Body of pancreas (tissue), 4 donors: ENCODE measurements around the gene COP1. TPM values are rescaled to one million over a fixed set of nuclear protein-coding genes. Genes with fewer than 3 reads are reported as not detected.

ENCODE experiments used
- ATAC-seq: fragments of 150-250 bp; one replicate; pipeline ENCODE4 v1.9.1; 2016
- DNase-seq, 4 donors: peaks; one replicate each; pipeline ENCODE4 v3.0.0-alpha.2; 2019
- H3K27ac ChIP-seq, 4 donors: fragments of 200-600 bp; sonication (generic); 1 replicate in 3 of 4; 2 replicates in 1 of 4; pipeline versions ENCODE4 v1.5.1 to v1.6.1; 2016 to 2019; ENCODE audit warnings: mild to moderate bottlenecking in 1 of 4, mixed read lengths in 1 of 4, moderate library complexity in 1 of 4
- H3K27me3 ChIP-seq, 2 donors: fragments of 200-600 bp; sonication (generic); one replicate each; pipeline ENCODE4 v1.6.0; 2016; ENCODE audit warnings: mild to moderate bottlenecking in 1 of 2
- H3K36me3 ChIP-seq, 2 donors: fragments of 200-600 bp; sonication (generic); replicated peaks in 1 of 2; 2 replicates each; pipeline ENCODE4 v1.5.1; 2016; ENCODE audit warnings: low read depth in 2 of 2; ENCODE audit not compliant: insufficient read depth in 1 of 2
- H3K4me1 ChIP-seq: fragments of 200-600 bp; sonication (generic); one replicate; pipeline ENCODE4 v1.6.0; 2016
- H3K4me3 ChIP-seq, 2 donors: fragments of 200-600 bp; sonication (generic); 1 replicate in 1 of 2; 2 replicates in 1 of 2; pipeline ENCODE4 v1.5.1; 2016 to 2019
- H3K9me3 ChIP-seq, 3 donors: fragments of 200-600 bp; sonication (generic); 1 replicate in 2 of 3; 2 replicates in 1 of 3; pipeline ENCODE4 v1.5.1; 2016
- CTCF ChIP-seq, 7 experiments: fragments of 450-650 bp in 4 of 7; fragments of 200-600 bp in 3 of 7; sonication (generic) in 3 of 7; IDR thresholded peaks; one replicate each; pipeline ENCODE4 v1.5.1; 2016 to 2019; ENCODE audit warnings: antibody characterized with exemption in 7 of 7
- POLR2A ChIP-seq, 3 donors: fragments of 450-650 bp; IDR thresholded peaks; one replicate each; pipeline ENCODE4 v1.6.1; 2016; ENCODE audit warnings: antibody characterized with exemption in 3 of 3, mild to moderate bottlenecking in 2 of 3
- WGBS, 2 donors: methylation state at CpG; one replicate each; pipeline ENCODE4 v1.1.5; 2017; 5-methylcytosine and 5-hydroxymethylcytosine counted together
- intact Hi-C: fragments of 100-400 bp; cut with DNase I; formaldehyde crosslinking; loops from one replicate; pipeline ENCODE4 v1.15.1; 2023
- total RNA-seq, 2 donors: library from RNA; depleted of rRNA; stranded (reverse); fragments of >200 nt; gene quantifications; one replicate each; pipeline ENCODE4 v1.1.0, GENCODE V29; 2016

Gene COP1
- total RNA-seq, 2 donors from 2014 or later: 36.6 to 45.8 TPM

DNA sequence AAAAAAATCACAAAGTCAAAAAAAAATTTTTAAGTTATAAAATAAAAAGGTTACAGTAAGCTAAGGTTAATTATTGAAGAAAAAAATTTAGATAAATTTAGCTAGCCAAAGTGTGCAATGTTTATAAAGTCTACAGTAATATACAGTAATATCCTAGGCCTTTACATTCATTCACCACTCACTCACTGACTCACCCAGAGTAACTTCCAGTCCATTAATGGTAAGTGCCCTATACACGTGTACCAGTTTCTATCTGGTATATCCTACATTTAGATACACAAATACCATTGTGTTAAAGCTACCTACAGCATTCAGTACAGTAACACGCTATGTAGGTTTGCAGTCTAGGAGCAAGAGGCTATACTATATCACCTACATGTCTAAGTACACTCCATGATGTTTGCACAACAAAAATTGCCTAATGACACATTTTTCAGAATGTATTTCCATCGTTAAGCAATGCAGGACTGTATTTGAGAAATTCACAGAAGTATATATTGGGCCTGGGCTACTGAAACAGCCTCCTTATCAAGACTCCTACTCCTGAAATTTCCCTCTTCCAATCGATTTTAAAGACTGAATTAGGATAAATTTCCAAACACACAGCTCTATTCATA is 155.1 kb downstream of the COP1 start:
- no peaks in the 10 kb centered on the region for H3K36me3 ChIP-seq
- no peak for ATAC-seq
- no peaks in the 10 kb centered on the region for H3K27me3 ChIP-seq
- WGBS, 2 donors: 72 to 74% methylated on average over 4 of the region's 4 CpGs
- DNase-seq: no peak
- H3K4me1 ChIP-seq: no peaks in the 10 kb centered on the region
- TF ChIP-seq POLR2A (IDR thresholded peaks at IDR 0.05): no peak
- TF ChIP-seq CTCF (IDR thresholded peaks at IDR 0.05): no peak
- intact Hi-C loops: no loop called here
- H3K9me3 ChIP-seq: no peaks in the 10 kb centered on the region
- no peak overlapping the region for H3K27ac ChIP-seq
- no peak overlapping the region for H3K4me3 ChIP-seq

DNA sequence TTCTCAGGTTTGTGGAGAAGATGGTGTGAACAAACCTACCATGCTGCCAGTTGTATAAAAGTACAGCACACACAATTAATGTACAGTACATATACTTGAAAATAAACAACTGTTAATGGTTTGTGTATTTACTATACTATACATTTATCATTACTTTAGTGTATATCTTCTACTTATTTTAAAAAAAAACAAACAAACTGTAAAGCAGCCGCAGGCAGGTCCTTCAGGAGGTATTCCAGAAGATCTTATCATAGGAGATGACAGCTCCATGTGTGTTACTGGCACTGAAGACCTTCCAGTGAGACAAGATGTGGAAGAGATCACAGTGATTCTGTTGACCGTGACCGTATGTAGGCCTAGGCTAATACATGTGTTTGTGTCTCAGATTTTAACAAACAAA is 155.7 kb downstream of the COP1 start:
- Histone ChIP-seq H3K4me3 (no peak overlapping the region), H3K4me1 (no peaks in the 10 kb centered on the region), H3K36me3 (no peaks in the 10 kb centered on the region), H3K9me3 (no peaks in the 10 kb centered on the region), H3K27ac (no peak overlapping the region), H3K27me3 (no peaks in the 10 kb centered on the region)
- WGBS, 2 donors: 87 to 90% methylated on average over 3 of the region's 3 CpGs
- no peak for DNase-seq
- no peak for ATAC-seq
- intact Hi-C loops: no loop called here
- no peak for TF ChIP-seq CTCF (IDR thresholded peaks at IDR 0.05)

DNA sequence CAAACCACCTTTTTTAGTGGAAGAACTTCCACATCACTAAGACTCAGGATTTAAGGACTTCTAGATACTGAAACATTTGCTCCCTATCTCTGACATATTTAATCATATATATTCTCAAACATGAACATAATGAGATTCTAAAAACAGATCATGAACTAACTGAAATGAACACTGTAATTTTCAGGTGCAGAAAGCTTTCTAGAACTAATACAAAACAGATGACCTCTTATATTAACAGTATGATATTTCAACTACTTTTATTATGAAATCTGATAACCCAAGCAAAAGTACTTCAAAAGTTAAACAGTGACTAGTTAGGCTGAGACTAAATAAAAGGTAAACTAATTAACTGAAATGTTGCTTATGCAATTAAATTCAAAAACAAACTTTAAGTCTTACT is 157.5 kb downstream of the COP1 start:
- TF ChIP-seq CTCF (IDR thresholded peaks at IDR 0.05) (no peak), POLR2A (IDR thresholded peaks at IDR 0.05) (no peak)
- H3K4me1 ChIP-seq: no peaks in the 10 kb centered on the region
- intact Hi-C loops: no loop called here
- no peak overlapping the region for H3K27ac ChIP-seq
- H3K36me3 ChIP-seq: no peaks in the 10 kb centered on the region
- ATAC-seq (no peak), DNase-seq (no peak)
- H3K9me3 ChIP-seq: no peaks in the 10 kb centered on the region
- H3K27me3 ChIP-seq: no peaks in the 10 kb centered on the region
- no peak overlapping the region for H3K4me3 ChIP-seq

- Histone ChIP-seq H3K27ac (no peak overlapping the region), H3K27me3 (no peaks in the 10 kb centered on the region), H3K4me3 (no peak overlapping the region), H3K9me3 (no peaks in the 10 kb centered on the region), H3K4me1 (no peaks in the 10 kb centered on the region), H3K36me3 (no peaks in the 10 kb centered on the region)
- intact Hi-C loops: no loop called here
- TF ChIP-seq CTCF (IDR thresholded peaks at IDR 0.05) (no peak), POLR2A (IDR thresholded peaks at IDR 0.05) (no peak)
- ATAC-seq: no peak
- no peak for DNase-seq
- 96% methylated on average over 3 of the region's 3 CpGs for WGBS, 2 donors
Observed at GRCh38 chr1:176046926-176047325, 160.2 kb downstream of the COP1 start.

- no peaks in the 10 kb centered on the region for H3K9me3 ChIP-seq
- no peak for TF ChIP-seq CTCF (IDR thresholded peaks at IDR 0.05)
- no peak for TF ChIP-seq POLR2A (IDR thresholded peaks at IDR 0.05)
- DNase-seq (no peak), ATAC-seq (no peak)
- H3K27ac ChIP-seq: no peak overlapping the region
- H3K4me3 ChIP-seq: no peak overlapping the region
- H3K4me1 ChIP-seq: no peaks in the 10 kb centered on the region
- H3K36me3 ChIP-seq: no peaks in the 10 kb centered on the region
- no peaks in the 10 kb centered on the region for H3K27me3 ChIP-seq
- intact Hi-C loops: no loop called here
Observed at GRCh38 chr1:176043537-176043936, 163.5 kb downstream of the COP1 start.
